GM19043 (cell line): ENCODE data around the gene FAM83C.
A peak's percentile ranks its signal among the peaks of the same experiment; 100 is the strongest.
"Not testable (repeated sequence)": the region's sequence is repeated elsewhere in the genome, so short reads cannot be mapped to it uniquely, and the experiment has no call there.

Source experiments
- ATAC-seq: cut with Tn5 transposase; IDR thresholded peaks from one replicate; pipeline ENCODE4 v1.9.1; 2021; ENCODE audit warnings: low read depth; ENCODE audit not compliant: unreplicated experiment

The FAM83C gene

DNA sequence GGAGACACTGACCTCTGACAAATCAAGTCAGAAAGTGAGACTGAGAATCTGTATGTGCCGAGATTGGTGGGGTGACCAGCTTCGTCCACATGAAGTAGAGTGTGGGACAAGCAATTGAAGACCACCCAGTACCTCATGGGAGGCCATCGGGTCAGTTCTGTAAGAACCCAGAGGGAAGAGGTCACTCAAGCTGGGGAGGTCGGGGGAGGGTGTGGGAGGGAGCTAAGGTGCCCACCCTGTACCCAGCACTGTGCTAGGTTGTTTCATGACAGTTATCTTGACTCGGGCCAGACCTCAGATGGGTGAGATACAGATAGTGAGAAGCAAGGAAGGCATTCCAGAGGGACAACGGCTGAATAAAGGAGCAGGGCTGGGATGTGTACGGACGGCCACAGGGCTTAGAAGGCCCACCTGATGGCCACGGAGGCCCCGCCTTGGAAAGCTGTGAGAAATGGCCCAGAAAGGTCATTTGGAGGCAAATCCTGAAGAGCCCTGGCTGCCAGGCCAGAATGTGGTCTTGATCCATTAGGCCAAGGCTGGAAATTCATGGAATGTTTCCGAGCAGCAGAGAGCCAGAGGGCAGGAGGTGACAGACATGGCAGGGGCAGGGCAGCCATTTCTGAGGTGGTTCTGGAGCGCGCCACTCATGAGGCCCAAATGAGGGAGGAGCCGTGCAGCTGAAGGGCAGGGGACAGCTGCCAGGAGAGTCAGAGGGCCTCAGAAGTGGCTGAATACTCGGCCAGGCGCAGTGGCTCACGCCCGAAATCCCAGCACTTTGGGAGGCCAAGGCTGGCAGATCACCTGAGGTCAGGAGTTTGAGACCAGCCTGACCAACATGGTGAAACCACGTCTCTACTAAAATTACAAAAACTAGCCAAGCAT lies 22.0 kb downstream of the FAM83C start:
- ATAC-seq = no peak

GRCh38 chr20:35269055-35269781 lies 23.0 kb downstream of the FAM83C start:
- ATAC-seq = no peak

GRCh38 chr20:35267092-35267491 lies 25.1 kb downstream of the FAM83C start:
- ATAC-seq = no peak

DNA sequence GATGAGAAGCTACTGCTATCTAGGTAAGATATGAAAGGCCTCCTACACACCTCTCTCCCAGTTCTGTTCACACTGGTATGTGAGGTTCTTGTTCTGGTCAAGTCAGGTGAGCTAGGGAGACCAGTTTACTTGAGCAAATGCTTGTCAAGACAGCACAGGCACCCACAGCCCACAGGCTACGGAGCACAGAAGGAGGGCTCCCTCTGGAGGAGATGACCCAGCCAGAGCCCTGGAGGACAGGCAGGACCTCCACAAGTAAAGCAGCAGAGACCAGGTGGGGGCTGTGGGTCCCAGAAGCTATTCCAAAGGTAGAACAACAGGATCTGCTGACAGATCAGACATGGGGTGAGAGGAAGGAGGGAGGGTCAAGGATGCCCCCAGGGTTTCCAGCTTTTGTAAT lies 27.5 kb downstream of the FAM83C start:
- ATAC-seq = no peak

- no peak for ATAC-seq
Observed at GRCh38 chr20:35263532-35264341, 28.5 kb downstream of the FAM83C start.

GRCh38 chr20:35262731-35263531 lies 29.3 kb downstream of the FAM83C start:
- not testable (repeated sequence) for ATAC-seq

GRCh38 chr20:35262321-35262720 lies 29.9 kb downstream of the FAM83C start:
- not testable (repeated sequence) for ATAC-seq

DNA sequence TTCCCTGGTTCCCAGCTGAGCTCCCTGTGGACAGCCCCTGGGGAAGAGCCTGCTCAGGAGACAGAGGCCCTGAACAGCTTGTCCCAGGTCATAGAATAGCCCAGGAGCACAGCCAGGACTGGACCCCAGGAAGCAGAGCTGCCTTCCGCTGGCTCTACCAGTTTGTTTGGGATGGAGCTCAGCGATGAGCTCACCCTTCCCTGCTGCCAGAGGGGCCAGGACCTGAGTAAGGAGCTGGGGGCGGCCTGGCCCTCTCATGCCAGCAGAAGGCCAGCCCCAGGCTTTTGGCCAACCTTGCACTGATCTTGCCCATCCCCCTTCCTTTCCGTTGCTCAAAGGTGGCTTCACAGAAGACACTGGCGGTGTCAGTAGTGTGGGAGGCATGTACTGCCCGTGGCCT lies 31.8 kb downstream of the FAM83C start:
- no peak for ATAC-seq

DNA sequence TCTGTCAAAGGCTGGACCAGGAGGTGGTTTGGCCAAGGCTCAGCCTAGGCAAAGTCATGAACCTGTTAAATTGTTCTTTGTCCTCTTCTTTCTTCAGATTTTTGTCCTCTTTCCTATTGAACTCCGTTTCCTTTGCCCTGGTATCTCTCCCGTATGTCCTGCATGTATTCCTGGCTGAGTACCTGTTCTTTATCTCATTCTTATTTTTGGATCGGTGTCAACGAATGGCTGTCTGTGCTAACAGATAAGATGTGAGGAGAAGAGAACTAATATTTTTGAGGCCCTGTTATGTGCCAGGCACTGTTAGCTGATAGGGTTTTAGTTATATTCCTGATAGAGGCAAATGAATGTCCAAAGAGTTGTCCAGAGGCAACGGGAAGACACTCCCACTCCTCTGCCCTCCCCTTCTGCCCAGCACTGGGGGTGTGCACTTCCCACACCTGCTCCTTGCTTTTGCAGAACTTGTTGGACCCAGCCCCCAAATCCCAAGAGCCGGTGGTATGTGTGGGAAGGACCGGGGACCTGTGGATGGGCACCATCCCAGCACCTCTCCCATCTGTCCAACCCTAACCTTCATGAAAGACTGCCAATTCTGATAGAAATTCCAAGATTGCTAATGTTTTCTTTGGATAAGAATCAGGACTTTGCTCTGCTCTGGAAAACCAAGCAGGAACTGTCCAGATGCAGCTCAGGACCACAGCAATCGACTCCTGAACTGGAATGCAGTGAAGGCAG lies 34.9 kb downstream of the FAM83C start:
- no peak for ATAC-seq

DNA sequence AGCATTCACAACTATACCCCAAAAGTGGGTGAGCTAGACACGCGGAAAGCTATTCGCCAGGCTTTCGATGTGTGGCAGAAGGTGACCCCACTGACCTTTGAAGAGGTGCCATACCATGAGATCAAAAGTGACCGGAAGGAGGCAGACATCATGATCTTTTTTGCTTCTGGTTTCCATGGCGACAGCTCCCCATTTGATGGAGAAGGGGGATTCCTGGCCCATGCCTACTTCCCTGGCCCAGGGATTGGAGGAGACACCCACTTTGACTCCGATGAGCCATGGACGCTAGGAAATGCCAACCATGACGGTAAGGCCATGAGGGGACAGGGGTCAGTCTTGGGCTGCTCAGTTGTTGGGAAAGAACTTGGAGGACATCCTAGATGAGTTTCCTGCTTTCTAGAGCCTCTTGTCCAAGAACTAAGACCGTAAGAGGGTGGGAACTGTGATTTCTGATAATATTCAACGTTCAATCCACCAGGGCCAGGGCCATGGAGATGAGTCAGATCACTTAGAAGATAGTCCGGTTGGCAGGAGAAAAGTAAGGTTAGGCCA lies 37.7 kb downstream of the FAM83C start:
- no peak for ATAC-seq

GRCh38 chr20:35253010-35253409 lies 39.2 kb downstream of the FAM83C start:
- ATAC-seq = no peak

DNA sequence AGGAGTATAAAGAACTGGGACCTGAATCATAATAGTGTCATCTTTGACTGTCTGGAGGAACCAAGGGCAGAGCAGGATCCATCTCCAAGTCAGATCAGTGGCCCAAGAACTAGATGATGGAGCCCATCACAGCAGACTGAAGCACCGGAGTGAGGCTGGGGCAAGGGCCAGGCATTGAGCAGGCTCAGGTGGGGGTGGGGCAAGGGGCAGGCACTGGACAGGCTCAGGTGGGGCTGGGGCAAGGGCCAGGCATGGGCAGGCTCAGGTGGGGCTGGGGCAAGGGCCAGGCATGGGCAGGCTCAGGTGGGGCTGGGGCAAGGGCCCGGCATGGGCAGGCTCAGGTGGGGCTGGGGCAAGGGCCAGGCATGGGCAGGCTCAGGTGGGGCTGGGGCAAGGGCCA lies 39.6 kb downstream of the FAM83C start:
- ATAC-seq = not testable (repeated sequence)

GRCh38 chr20:35252037-35252461 lies 40.2 kb downstream of the FAM83C start:
- peak; percentile 82 for ATAC-seq

DNA sequence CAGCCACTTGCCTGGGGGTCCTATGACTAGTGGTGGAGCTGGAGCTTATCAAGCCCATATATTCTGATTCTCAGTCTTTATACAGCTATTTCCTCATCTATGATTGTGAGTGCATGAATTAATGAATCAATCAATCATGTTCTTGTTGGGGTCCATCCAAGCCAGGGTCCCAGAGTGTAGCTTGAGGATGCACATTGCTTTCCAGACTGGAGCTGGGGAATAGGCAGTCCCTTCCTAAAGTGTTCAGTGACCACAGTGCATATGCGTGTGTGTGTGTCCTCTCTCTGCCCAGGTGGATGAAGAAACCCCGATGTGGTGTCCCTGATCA lies 40.6 kb downstream of the FAM83C start:
- no peak for ATAC-seq

DNA sequence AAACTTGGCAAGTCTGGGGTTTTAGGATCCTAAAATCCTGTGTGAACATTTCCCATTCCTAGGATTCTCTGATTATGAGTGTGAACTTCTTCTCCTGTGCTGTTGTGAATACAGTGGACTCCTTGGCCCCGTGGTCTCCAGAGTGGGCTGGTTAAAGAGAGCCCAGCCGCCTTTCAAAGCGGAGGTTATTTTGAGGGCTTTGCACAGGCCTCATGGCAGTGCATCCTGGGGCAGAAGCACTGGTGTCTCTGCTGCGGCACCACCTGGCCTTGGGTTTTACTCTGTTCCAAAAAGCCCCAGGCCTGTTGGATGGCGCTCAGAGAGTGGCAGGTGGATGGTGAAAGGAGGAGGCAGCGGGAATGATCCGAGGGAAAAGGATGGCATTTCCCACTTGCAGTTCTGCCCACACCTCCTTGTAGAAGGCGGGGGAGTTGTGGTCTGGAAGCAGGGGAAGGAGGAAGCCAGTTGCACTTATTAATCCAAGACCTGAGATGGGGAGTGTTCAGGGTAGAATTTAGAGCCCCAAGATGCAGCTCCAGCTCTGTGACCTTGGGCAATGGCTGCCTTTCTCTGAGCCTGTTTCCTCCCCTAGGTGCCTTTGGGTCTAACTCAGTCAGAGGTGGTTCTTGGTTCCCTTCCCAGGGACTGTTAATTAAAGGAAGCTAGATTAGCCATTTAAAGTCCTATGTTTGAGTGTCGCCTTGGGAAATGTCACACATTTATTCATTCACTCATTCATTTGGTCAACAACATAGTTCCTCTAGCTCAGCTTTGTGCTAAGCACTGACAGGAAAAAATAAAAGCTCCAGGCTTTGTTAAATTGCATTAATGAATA lies 43.4 kb downstream of the FAM83C start:
- ATAC-seq = no peak

DNA sequence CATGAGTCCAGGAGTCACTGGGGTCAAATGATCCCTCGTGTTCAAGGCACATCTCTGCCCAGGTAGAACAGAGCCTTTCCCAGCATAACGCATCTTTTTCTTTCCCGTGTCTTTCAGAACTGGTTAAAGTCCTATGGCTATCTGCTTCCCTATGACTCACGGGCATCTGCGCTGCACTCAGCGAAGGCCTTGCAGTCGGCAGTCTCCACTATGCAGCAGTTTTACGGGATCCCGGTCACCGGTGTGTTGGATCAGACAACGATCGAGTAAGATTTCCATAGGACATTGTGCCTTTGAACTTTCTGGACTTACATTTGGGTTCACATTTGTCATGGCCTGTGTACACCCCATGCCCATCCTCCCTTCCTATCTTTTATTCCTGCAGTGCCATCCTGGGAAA lies 45.5 kb downstream of the FAM83C start:
- ATAC-seq = no peak

- no peak for ATAC-seq
Observed at GRCh38 chr20:35243986-35244385, 48.2 kb downstream of the FAM83C start.

GRCh38 chr20:35243317-35243716 lies 48.9 kb downstream of the FAM83C start:
- ATAC-seq = no peak
